SU-DHL-6 (cell line): ENCODE data around the gene DNAJC18.
A peak's percentile ranks its signal among the peaks of the same experiment; 100 is the strongest.
"Not testable (repeated sequence)": the region's sequence is repeated elsewhere in the genome, so short reads cannot be mapped to it uniquely, and the experiment has no call there.

Source experiments
- H2AFZ ChIP-seq: fragments of 200-600 bp; sonication (generic); 2 replicates; pipeline ENCODE4 v1.6.1; 2014; ENCODE audit warnings: low read depth, mild to moderate bottlenecking, moderate library complexity, mixed read lengths, antibody characterized with exemption, low read length; ENCODE audit not compliant: severe bottlenecking
- H3F3A ChIP-seq: fragments of 200-600 bp; shearing (Covaris generic); 2 replicates; pipeline ENCODE4 v1.6.0; 2016; ENCODE audit warnings: antibody characterized with exemption, mild to moderate bottlenecking; ENCODE audit not compliant: insufficient read depth
- H3K27ac ChIP-seq: fragments of 200-600 bp; sonication (generic); 2 replicates; pipeline ENCODE4 v1.5.1; 2016; ENCODE audit warnings: low read depth, mild to moderate bottlenecking, low read length, moderate library complexity, mixed read lengths
- H3K27me3 ChIP-seq: fragments of 200-600 bp; sonication (generic), shearing (Covaris generic); 2 replicates; pipeline ENCODE4 v1.6.0; 2014; ENCODE audit warnings: mild to moderate bottlenecking, low read length
- H3K36me3 ChIP-seq: fragments of 200-600 bp; sonication (generic); 2 replicates; pipeline ENCODE4 v1.6.1; 2014; ENCODE audit warnings: mild to moderate bottlenecking, low read length, mixed read lengths
- H3K4me2 ChIP-seq: fragments of 300-600, 200-600 bp; shearing (Covaris generic), sonication (generic); 2 replicates; pipeline ENCODE4 v1.6.0; 2014; ENCODE audit warnings: low read length, low read depth, mild to moderate bottlenecking; ENCODE audit not compliant: poor library complexity, severe bottlenecking
- H3K4me3 ChIP-seq: fragments of 200-600 bp; sonication (generic); 2 replicates; pipeline ENCODE4 v1.5.1; 2014; ENCODE audit warnings: antibody characterized with exemption, low read length, mild to moderate bottlenecking, mixed read lengths; ENCODE audit not compliant: insufficient read depth, poor library complexity, severe bottlenecking
- H3K79me2 ChIP-seq: fragments of 200-600 bp; sonication (generic); 2 replicates; pipeline ENCODE4 v1.6.1; 2014; ENCODE audit warnings: mild to moderate bottlenecking, low read length, moderate library complexity; ENCODE audit not compliant: insufficient read depth
- H3K9ac ChIP-seq: fragments of 200-600 bp; sonication (generic); 2 replicates; pipeline ENCODE4 v1.7.0; 2014; ENCODE audit warnings: mild to moderate bottlenecking, low read length
- H3K9me2 ChIP-seq: fragments of 200-600 bp; sonication (generic); replicated peaks from 2 replicates; pipeline ENCODE4 v1.6.1; 2014; ENCODE audit warnings: low read length; ENCODE audit not compliant: insufficient read depth
- H3K9me3 ChIP-seq: fragments of 200-600 bp; sonication (generic); 2 replicates; pipeline ENCODE4 v1.6.1; 2014; ENCODE audit warnings: low read length, mixed read lengths; ENCODE audit not compliant: insufficient read depth
- H4K20me1 ChIP-seq: fragments of 200-600 bp; sonication (generic); 2 replicates; pipeline ENCODE4 v1.6.1; 2014; ENCODE audit warnings: low read depth, mild to moderate bottlenecking, antibody characterized with exemption, low read length, moderate library complexity, mixed read lengths
- EZH2phosphoT487 ChIP-seq: fragments of 200-600 bp; sonication (generic), shearing (Covaris generic); conservative IDR thresholded peaks from 2 replicates; pipeline ENCODE4 v1.6.1; 2018; ENCODE audit warnings: mild to moderate bottlenecking, antibody characterized with exemption, low read length, moderate library complexity, mixed read lengths
- TF ChIP-seq, protein P1 (sequence below): fragments of 200-600 bp; sonication (generic); IDR thresholded peaks from one replicate; pipeline ENCODE4 v1.5.1; 2017; ENCODE audit warnings: antibody characterized with exemption, mild to moderate bottlenecking, low read length, moderate library complexity; ENCODE audit not compliant: insufficient read depth, poor library complexity, severe bottlenecking

Gene DNAJC18

GRCh38 chr5:139439013-139439903 is at the start of gene DNAJC18:
TSS of gene DNAJC18 (minus strand) at chr5:139439525. CDS start at chr5:139439445, 80 bp downstream.
- Histone ChIP-seq H3K36me3 (no peaks in the 10 kb centered on the region), H3F3A (no peaks in the 10 kb centered on the region), H4K20me1 (no peaks in the 10 kb centered on the region), H3K9me3 (no peaks in the 10 kb centered on the region), H3K4me2 (peak within 1 kb of the TSS; percentile 74), H3K27me3 (no peaks in the 10 kb centered on the region), H2AFZ (peak within 1 kb of the TSS; percentile 99), H3K4me3 (peak within 1 kb of the TSS; percentile 73), H3K9ac (peak within 1 kb of the TSS; percentile 65), H3K9me2 (no peaks in the 10 kb centered on the region), H3K79me2 (no peaks in the 10 kb centered on the region), H3K27ac (peak within 1 kb of the TSS; percentile 45)
- no peak for TF ChIP-seq EZH2phosphoT487
- TF ChIP-seq, protein P1, sequence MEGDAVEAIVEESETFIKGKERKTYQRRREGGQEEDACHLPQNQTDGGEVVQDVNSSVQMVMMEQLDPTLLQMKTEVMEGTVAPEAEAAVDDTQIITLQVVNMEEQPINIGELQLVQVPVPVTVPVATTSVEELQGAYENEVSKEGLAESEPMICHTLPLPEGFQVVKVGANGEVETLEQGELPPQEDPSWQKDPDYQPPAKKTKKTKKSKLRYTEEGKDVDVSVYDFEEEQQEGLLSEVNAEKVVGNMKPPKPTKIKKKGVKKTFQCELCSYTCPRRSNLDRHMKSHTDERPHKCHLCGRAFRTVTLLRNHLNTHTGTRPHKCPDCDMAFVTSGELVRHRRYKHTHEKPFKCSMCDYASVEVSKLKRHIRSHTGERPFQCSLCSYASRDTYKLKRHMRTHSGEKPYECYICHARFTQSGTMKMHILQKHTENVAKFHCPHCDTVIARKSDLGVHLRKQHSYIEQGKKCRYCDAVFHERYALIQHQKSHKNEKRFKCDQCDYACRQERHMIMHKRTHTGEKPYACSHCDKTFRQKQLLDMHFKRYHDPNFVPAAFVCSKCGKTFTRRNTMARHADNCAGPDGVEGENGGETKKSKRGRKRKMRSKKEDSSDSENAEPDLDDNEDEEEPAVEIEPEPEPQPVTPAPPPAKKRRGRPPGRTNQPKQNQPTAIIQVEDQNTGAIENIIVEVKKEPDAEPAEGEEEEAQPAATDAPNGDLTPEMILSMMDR: no peak

DNA sequence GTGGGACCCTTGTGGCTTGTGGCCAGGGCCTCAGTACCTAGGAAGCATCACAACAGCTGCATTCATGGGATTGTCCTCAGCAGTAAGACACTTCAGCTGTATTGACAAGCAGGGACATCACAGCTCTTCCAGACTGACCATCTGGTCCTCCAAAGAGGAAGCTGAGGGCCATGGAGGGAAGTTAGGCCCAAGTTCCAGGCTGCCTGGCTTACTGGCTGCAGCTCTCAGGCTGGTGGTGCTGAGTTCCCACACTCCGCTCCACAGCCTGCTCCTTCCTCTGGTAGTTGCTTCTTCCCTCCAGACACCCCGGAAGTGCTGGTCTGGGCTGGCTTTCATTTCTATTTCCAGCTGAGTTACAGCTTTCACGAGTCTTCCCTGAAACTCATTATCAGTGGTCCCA is 48.9 kb upstream of the DNAJC18 start:
- H3K27ac ChIP-seq: no peak overlapping the region
- no peaks in the 10 kb centered on the region for H3K9me3 ChIP-seq
- H3K4me2 ChIP-seq: no peak overlapping the region
- H3F3A ChIP-seq: no peaks in the 10 kb centered on the region
- no peak overlapping the region for H2AFZ ChIP-seq
- no peaks in the 10 kb centered on the region for H3K9me2 ChIP-seq
- H3K79me2 ChIP-seq: no peaks in the 10 kb centered on the region
- TF ChIP-seq, protein P1: no peak
- no peak for TF ChIP-seq EZH2phosphoT487
- H4K20me1 ChIP-seq: no peaks in the 10 kb centered on the region
- H3K36me3 ChIP-seq: no peaks in the 10 kb centered on the region
- H3K27me3 ChIP-seq: no peaks in the 10 kb centered on the region
- H3K4me3 ChIP-seq: no peak overlapping the region
- H3K9ac ChIP-seq: no peak overlapping the region

- Histone ChIP-seq H3K36me3 (no peaks in the 10 kb centered on the region), H3K9me2 (no peaks in the 10 kb centered on the region), H3K4me2 (no peak overlapping the region), H3K4me3 (no peak overlapping the region), H3K79me2 (no peaks in the 10 kb centered on the region), H3F3A (no peaks in the 10 kb centered on the region), H3K27ac (no peak overlapping the region), H4K20me1 (no peaks in the 10 kb centered on the region), H3K27me3 (no peaks in the 10 kb centered on the region), H3K9ac (no peak overlapping the region), H3K9me3 (no peaks in the 10 kb centered on the region), H2AFZ (no peak overlapping the region)
- TF ChIP-seq, protein P1: no peak
- TF ChIP-seq EZH2phosphoT487: no peak
These were observed 46.9 kb upstream of the DNAJC18 start for GRCh38 chr5:139486201-139486600.

- not testable (repeated sequence) for H4K20me1 ChIP-seq, H3K79me2 ChIP-seq, H3K4me2 ChIP-seq, H3K9me2 ChIP-seq, H3K36me3 ChIP-seq, H3K27me3 ChIP-seq, H3K27ac ChIP-seq, H3K9me3 ChIP-seq, H3F3A ChIP-seq, H2AFZ ChIP-seq, H3K4me3 ChIP-seq, H3K9ac ChIP-seq
These were observed 43.5 kb upstream of the DNAJC18 start for GRCh38 chr5:139482890-139483208.
